BLaER1 treated with 17β-estradiol and CSF1 and Interleukin-3, amounts not matched to agents 10 nM and 100 nM (cell line): ENCODE results near the gene SMG6.

ENCODE experiments used
- H3K27ac ChIP-seq, 11 experiments: shearing (Covaris generic); formaldehyde crosslinking; 2 replicates each; pipeline ENCODE4 v1.8.1; 2022
- H3K27me3 ChIP-seq, 11 experiments: shearing (Covaris generic); formaldehyde crosslinking; 2 replicates each; pipeline ENCODE4 v1.8.1; 2022
- H3K36me3 ChIP-seq, 11 experiments: shearing (Covaris generic); formaldehyde crosslinking; 2 replicates each; pipeline ENCODE4 v1.8.1; 2022
- H3K4me1 ChIP-seq, 10 experiments: shearing (Covaris generic); formaldehyde crosslinking; 2 replicates each; pipeline ENCODE4 v1.8.1; 2022
- H3K4me2 ChIP-seq, 11 experiments: shearing (Covaris generic); formaldehyde crosslinking; 2 replicates each; pipeline ENCODE4 v1.8.1; 2022
- H3K4me3 ChIP-seq, 10 experiments: shearing (Covaris generic); formaldehyde crosslinking; 2 replicates each; pipeline ENCODE4 v1.8.1; 2022
- H3K9ac ChIP-seq, 11 experiments: shearing (Covaris generic); formaldehyde crosslinking; 2 replicates each; pipeline ENCODE4 v1.8.1; 2022
- H3K9me3 ChIP-seq, 11 experiments: shearing (Covaris generic); formaldehyde crosslinking; replicated peaks in 1 of 11; 2 replicates each; pipeline ENCODE4 v1.8.1; 2022
- H4K20me1 ChIP-seq, 11 experiments: shearing (Covaris generic); formaldehyde crosslinking; 2 replicates each; pipeline ENCODE4 v1.8.1; 2022
- Cebpa-rat ChIP-seq, 11 experiments: shearing (Covaris generic); IDR thresholded peaks; 2 replicates each; pipeline ENCODE4 v1.8.1; 2022

The SMG6 gene

DNA sequence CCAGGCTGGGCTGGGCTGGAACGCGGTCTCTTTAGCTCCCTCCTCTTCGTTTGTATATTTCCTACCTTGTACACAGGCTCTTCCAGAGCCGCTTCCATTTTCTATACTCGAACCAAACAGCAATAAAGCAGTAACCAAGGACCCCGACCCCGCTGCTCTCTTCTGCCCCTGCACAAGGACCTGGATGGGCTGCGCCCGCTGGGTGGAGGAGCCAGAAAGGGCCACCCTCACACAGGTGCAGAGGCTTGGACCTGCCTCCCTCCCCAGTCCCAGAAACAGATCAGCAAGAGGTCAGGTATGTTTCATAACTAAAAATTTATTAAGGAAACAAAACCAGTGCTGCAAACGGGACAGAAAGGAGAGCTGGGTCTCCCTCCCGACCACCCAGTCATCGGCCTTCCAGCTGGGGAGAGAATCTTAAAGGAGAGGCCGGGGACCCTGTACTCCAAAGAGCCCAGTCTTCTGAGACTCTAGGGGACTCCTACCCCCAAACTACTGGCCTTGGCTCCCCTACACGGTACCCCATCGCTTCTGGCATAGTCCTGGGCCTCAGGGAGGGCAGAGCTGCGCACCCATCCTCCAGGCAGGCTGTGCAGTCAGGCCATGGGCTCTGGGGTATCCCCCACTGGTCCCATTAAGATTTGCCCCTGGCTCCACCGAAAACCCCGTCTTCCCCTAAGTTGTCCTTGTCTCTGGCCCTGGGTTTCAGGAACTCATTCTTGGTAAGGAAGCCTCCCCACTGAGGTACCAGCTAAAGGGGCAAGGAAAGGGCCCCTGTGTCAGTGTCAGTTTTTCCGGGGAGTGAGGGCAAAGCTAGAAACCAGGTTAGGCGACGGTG, 243.8 kb downstream of the SMG6 start:
- peaks cover 35 to 71% (median 60%) of the 10 kb centered on the region in 11 experiments for H3K27me3 ChIP-seq
- H3K9ac ChIP-seq, result peak overlapping the region in 10 of 11 experiments; percentile 35 to 67 (median 55); a peak in 16 of 22 replicates
- H3K27ac ChIP-seq, result peak overlapping the region in 7 of 11 experiments; percentile 17 to 66 (median 47); a peak in 11 of 22 replicates
- H3K9me3 ChIP-seq, result no peaks in the 10 kb centered on the region
- H3K4me3 ChIP-seq, result peak overlapping the region; percentile 45 to 76 (median 52); a peak in 18 of 20 replicates
- H4K20me1 ChIP-seq, result peaks cover 23 to 69% (median 37%) of the 10 kb centered on the region in 11 experiments; a peak in 20 of 22 replicates
- peaks cover 66 to 98% (median 93%) of the 10 kb centered on the region in 10 experiments for H3K4me1 ChIP-seq
- no peak for TF ChIP-seq Cebpa-rat (IDR thresholded peaks at IDR 0.05)
- H3K4me2 ChIP-seq, result peak overlapping the region; percentile 93 to 100 (median 99)
- H3K36me3 ChIP-seq, result peaks cover 0 to 33% (median 24%) of the 10 kb centered on the region in 11 experiments; a peak in 17 of 22 replicates

DNA sequence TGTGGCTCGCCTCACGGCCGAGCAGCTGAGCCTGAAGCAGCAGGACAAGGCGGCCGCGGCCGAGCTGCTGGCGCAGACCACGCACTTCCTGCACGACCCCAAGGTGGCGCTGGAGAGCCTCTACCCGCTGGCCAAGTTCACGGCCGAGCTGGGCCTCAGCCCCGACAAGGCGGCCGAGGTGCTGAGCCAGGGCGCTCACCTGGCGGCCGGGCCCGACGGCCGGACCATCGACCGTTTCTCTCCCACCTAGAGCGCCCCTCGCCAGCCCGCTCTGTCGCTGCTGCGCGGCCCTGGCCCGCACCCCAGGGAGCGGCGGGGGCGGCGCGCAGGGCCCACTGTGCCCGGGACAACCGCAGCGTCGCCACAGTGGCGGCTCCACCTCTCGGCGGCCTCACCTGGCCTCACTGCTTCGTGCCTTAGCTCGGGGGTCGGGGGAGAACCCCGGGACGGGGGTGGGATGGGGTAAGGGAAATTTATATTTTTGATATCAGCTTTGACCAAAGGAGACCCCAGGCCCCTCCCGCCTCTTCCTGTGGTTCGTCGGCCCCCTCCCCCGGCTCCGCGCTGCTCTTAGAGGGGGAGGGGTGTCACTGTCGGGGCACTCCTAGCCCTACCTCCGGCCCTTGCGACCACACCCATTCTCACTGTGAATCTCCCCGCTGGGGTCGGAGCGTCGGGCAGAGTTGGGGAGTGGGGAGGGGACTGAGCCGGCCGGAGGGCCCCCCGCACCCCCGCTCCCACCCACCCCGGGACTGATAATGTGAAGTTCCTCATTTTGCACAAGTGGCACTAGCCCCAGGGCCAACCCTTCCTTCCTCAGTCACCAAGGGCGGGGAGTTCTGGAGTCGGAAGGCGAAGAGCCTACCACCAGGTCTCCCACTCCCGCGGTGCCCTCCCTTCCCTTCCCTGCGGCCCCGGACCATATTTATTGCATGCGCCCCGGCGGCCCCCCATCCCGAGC, 244.7 kb downstream of the SMG6 start:
- Histone ChIP-seq H3K4me2 (peak overlapping the region; percentile 93 to 100 (median 99)), H3K27ac (peak overlapping the region in 8 of 11 experiments; percentile 17 to 66 (median 45); a peak in 13 of 22 replicates), H3K4me1 (peaks cover 66 to 98% (median 93%) of the 10 kb centered on the region in 10 experiments), H3K9me3 (no peaks in the 10 kb centered on the region), H3K4me3 (peak overlapping the region; percentile 45 to 76 (median 52)), H4K20me1 (peaks cover 28 to 69% (median 45%) of the 10 kb centered on the region in 11 experiments; a peak in 20 of 22 replicates), H3K9ac (peak overlapping the region; percentile 35 to 67 (median 56); a peak in 19 of 22 replicates), H3K36me3 (peaks cover 0 to 33% (median 23%) of the 10 kb centered on the region in 11 experiments; a peak in 17 of 22 replicates), H3K27me3 (peaks cover 44 to 80% (median 69%) of the 10 kb centered on the region in 11 experiments)
- TF ChIP-seq Cebpa-rat (IDR thresholded peaks at IDR 0.05), result no peak

DNA sequence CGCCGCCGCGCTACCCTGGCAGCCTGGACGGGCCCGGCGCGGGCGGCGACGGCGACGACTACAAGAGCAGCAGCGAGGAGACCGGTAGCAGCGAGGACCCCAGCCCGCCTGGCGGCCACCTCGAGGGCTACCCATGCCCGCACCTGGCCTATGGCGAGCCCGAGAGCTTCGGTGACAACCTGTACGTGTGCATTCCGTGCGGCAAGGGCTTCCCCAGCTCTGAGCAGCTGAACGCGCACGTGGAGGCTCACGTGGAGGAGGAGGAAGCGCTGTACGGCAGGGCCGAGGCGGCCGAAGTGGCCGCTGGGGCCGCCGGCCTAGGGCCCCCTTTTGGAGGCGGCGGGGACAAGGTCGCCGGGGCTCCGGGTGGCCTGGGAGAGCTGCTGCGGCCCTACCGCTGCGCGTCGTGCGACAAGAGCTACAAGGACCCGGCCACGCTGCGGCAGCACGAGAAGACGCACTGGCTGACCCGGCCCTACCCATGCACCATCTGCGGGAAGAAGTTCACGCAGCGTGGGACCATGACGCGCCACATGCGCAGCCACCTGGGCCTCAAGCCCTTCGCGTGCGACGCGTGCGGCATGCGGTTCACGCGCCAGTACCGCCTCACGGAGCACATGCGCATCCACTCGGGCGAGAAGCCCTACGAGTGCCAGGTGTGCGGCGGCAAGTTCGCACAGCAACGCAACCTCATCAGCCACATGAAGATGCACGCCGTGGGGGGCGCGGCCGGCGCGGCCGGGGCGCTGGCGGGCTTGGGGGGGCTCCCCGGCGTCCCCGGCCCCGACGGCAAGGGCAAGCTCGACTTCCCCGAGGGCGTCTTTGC, 245.6 kb downstream of the SMG6 start:
- Histone ChIP-seq H3K9me3 (no peaks in the 10 kb centered on the region), H3K36me3 (peaks cover 0 to 26% (median 21%) of the 10 kb centered on the region in 11 experiments; a peak in 16 of 22 replicates), H3K9ac (peak overlapping the region in 4 of 11 experiments; percentile 18 to 73 (median 47); a peak in 4 of 22 replicates), H3K27me3 (peaks cover 53 to 88% (median 78%) of the 10 kb centered on the region in 11 experiments), H3K4me3 (peak overlapping the region; percentile 48 to 76 (median 64); a peak in 17 of 20 replicates), H3K27ac (0 out of 22 replicates have a peak overlapping the region, but pooled peaks of 1 of the 11 experiments have one; percentile 31), H4K20me1 (peaks cover 28 to 77% (median 53%) of the 10 kb centered on the region in 11 experiments; a peak in 20 of 22 replicates), H3K4me1 (peaks cover 65 to 97% (median 93%) of the 10 kb centered on the region in 10 experiments), H3K4me2 (peak overlapping the region; percentile 93 to 100 (median 99))
- no peak for TF ChIP-seq Cebpa-rat (IDR thresholded peaks at IDR 0.05)

DNA sequence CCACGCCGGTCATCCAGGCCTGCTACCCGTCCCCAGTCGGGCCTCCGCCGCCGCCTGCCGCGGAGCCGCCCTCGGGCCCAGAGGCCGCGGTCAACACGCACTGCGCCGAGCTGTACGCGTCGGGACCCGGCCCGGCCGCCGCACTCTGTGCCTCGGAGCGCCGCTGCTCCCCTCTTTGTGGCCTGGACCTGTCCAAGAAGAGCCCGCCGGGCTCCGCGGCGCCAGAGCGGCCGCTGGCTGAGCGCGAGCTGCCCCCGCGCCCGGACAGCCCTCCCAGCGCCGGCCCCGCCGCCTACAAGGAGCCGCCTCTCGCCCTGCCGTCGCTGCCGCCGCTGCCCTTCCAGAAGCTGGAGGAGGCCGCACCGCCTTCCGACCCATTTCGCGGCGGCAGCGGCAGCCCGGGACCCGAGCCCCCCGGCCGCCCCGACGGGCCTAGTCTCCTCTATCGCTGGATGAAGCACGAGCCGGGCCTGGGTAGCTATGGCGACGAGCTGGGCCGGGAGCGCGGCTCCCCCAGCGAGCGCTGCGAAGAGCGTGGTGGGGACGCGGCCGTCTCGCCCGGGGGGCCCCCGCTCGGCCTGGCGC, 246.3 kb downstream of the SMG6 start:
- no peaks in the 10 kb centered on the region for H3K9me3 ChIP-seq
- no peak for TF ChIP-seq Cebpa-rat (IDR thresholded peaks at IDR 0.05)
- peak overlapping the region in 9 of 11 experiments; percentile 17 to 76 (median 34); a peak in 11 of 22 replicates for H3K9ac ChIP-seq
- H4K20me1 ChIP-seq, result peaks cover 28 to 77% (median 53%) of the 10 kb centered on the region in 11 experiments; a peak in 20 of 22 replicates
- peaks cover 59 to 90% (median 86%) of the 10 kb centered on the region in 10 experiments for H3K4me1 ChIP-seq
- H3K4me3 ChIP-seq, result peak overlapping the region; percentile 60 to 76 (median 64); a peak in 18 of 20 replicates
- peaks cover 0 to 21% (median 16%) of the 10 kb centered on the region in 11 experiments; a peak in 15 of 22 replicates for H3K36me3 ChIP-seq
- no peak overlapping the region for H3K27ac ChIP-seq
- H3K27me3 ChIP-seq, result peaks cover 55 to 92% (median 81%) of the 10 kb centered on the region in 11 experiments
- peak overlapping the region; percentile 93 to 100 (median 99) for H3K4me2 ChIP-seq

DNA sequence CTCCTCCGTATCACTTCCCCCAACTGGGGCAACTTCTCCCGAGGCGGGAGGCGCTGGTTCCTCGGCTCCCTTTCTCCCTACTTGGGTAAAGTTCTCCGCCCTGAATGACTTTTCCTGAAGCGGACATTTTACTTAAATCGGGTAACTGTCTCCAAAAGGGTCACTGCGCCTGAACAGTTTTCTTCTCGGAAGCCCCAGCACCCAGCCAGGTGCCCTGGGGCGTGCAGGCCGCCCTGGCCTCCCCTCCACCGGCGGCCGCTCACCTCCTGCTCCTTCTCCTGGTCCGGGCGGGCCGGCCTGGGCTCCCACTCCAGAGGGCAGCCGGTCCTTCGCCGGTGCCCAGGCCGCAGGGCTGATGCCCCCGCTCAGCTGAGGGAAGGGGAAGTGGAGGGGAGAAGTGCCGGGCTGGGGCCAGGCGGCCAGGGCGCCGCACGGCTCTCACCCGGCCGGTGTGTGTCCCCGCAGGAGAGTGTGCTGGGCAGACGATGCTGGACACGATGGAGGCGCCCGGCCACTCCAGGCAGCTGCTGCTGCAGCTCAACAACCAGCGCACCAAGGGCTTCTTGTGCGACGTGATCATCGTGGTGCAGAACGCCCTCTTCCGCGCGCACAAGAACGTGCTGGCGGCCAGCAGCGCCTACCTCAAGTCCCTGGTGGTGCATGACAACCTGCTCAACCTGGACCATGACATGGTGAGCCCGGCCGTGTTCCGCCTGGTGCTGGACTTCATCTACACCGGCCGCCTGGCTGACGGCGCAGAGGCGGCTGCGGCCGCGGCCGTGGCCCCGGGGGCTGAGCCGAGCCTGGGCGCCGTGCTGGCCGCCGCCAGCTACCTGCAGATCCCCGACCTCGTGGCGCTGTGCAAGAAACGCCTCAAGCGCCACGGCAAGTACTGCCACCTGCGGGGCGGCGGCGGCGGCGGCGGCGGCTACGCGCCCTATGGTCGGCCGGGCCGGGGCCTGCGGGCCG, 247.1 kb downstream of the SMG6 start:
- Histone ChIP-seq H3K27me3 (peaks cover 62 to 94% (median 86%) of the 10 kb centered on the region in 11 experiments), H3K36me3 (peaks cover 0 to 15% (median 12%) of the 10 kb centered on the region in 11 experiments; a peak in 15 of 22 replicates), H3K9ac (peak overlapping the region; percentile 9 to 76 (median 60); a peak in 18 of 22 replicates), H4K20me1 (peaks cover 33 to 80% (median 60%) of the 10 kb centered on the region in 11 experiments; a peak in 20 of 22 replicates), H3K27ac (peak overlapping the region in 1 of 11 experiments; percentile 13; a peak in 2 of 22 replicates), H3K9me3 (no peaks in the 10 kb centered on the region), H3K4me3 (peak overlapping the region; percentile 60 to 76 (median 64)), H3K4me1 (peaks cover 59 to 86% (median 80%) of the 10 kb centered on the region in 10 experiments), H3K4me2 (peak overlapping the region; percentile 93 to 100 (median 99))
- no peak for TF ChIP-seq Cebpa-rat (IDR thresholded peaks at IDR 0.05)
